GM21576 (cell line): ENCODE measurements around the gene MT1X.

Source experiments
- ATAC-seq: cut with Tn5 transposase; IDR thresholded peaks from one replicate; pipeline ENCODE4 v1.9.1; 2021; ENCODE audit warnings: mild to moderate bottlenecking, moderate library complexity; ENCODE audit not compliant: unreplicated experiment

The MT1X gene

GRCh38 chr16:56675685-56676210 lies 6.5 kb upstream of the MT1X start:
- no peak for ATAC-seq

DNA sequence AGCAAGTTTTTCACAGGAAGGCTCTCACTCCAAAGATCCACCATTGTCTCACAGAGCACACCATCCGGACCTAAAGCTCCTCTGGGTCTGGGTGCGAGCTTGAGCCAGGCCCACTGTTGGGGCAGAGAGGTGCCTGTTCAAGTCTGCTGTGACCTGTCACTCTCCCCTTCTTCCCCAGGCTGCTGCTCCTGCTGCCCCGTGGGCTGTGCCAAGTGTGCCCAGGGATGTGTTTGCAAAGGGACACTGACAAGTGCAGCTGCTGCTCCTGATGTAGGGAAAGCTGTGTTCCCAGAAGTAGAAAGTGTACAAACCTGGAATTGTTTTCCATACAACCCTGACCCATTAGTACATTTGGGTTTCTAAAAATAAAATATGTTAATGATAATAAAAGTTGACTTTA lies 4.8 kb upstream of the MT1X start:
- no peak for ATAC-seq

DNA sequence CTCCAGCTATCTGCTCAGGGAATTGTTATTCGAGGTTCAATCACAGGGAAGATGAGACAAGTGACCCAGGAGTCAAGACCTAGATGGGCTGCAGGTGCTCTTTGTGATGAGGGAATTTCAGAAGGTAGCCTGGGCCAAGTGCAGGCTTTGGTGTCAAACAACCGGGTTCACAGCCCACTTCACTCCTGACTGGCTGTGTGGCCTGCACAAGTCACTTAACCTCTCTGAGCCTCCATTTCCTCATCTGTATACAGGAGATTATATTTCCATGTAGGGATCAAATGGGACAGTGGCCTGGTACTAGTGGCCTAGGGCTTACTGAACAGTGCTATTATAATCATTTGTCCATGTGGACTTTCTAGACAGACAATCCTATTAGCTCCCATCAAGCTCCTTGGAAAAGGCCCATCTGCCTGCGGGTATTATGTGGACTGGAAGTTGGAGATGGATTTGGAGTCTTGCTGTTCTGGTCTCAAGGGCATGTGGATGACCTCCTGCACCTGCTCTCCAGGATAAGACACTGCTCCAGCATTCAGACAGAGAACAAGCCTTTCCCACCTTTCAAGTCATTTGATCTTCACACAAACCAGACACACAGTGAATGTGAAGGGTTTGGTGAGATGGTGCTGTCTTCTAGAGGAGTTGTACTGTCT lies 3.1 kb upstream of the MT1X start:
- no peak for ATAC-seq

DNA sequence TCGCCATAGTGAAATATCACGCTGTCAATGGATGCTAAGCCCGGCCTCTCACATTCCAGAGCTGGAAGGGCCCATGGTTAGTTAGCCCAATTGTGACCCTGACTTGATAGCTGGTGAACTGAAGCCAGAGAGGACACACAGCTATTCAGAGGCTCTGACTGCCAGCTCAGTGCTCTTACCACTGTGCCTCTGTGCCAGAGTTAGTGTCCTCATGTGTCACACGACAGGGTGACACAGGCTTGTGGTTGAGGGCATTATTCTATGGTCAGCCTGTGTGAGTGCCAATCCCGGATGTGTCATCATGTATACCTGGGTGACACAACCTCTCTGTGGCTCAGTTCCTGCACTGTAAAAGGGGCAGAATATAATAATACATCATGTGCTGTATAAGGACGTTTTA lies 2.5 kb upstream of the MT1X start:
- no peak for ATAC-seq

GRCh38 chr16:56682703-56683397 lies 580 bp downstream of the MT1X start:
- no peak for ATAC-seq

DNA sequence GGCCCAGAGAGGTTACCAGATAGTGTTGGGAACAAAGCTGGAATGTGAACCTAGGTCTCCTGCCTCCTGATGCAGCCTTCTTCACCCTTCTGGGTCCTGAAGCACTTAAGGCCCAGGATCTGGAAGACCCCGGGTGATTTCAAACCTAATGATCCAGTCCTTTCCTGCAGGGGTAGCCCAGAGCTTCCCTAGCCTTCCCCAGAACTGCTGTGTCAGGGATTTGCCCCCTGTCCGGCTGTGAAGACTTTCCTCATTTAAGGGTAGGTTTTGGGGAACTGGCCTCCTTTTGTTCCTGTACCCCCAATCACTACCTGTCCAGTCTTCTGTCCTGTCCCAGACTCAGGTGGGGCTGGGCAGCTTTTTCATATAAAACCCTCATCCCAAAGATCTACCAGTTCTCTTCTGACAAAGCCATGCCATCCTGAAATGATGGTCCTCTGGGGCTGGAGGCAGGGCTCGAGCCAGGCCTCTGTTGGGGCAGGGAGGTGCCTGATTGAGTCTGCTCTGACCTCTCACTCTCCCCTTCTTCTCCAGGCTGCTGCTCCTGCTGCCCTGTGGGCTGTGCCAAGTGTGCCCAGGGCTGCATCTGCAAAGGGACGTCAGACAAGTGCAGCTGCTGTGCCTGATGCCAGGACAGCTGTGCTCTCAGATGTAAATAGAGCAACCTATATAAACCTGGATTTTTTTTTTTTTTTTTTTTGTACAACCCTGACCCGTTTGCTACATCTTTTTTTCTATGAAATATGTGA lies 1.3 kb downstream of the MT1X start:
- no peak for ATAC-seq

DNA sequence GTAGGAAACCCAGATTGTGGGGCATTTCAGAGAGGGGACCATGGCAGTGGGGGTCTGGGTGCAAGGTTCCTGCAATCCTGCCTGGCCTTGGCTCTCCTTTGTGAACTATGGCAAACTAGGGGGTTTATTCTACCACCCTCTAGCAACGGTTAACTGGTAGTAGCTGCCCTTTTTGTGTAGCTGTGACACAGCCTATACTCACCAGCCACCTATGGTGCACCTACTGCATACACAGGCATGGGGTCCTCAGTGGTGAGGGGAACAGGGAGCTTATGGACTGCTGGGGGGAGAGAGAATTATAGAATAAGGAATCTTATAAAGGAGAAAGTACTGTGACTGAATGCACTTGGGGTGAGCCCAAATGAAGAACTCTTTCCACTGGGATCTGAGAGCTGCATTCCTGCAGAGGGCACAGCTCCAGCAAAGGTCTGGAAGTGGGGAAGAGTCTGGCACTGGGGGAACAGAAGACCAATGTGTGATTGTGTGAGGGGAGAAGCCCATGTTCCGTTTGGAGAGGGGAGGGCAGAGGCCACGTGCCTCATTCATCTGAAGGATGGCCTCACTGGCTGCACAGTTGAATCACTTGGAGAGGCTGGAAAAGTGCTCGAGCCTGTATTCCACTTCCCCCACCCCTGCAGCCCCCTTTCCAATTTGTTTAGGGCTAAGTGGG lies 2.1 kb downstream of the MT1X start:
- ATAC-seq, result no peak

- no peak for ATAC-seq
Measured at GRCh38 chr16:56684926-56685590, 2.8 kb downstream of the MT1X start.

DNA sequence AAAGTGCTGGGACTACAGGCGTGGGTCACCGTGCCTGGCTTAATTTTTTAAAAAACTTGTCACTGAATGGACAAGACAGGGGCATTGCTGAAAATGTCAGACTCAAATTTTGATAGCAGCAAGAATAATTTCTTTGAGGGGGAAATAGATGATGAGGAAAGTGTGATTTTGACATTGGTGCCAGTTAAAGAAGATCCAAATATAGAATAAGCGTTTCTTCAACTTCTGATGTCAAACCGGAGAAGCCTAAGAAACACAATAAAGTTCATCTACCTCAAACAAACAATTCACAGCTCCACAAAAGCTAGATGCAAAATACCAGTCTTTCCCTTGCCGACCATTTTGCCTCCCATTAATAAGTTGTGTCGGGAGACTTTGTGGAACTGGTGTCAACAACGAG lies 4.5 kb downstream of the MT1X start:
- ATAC-seq, result no peak

DNA sequence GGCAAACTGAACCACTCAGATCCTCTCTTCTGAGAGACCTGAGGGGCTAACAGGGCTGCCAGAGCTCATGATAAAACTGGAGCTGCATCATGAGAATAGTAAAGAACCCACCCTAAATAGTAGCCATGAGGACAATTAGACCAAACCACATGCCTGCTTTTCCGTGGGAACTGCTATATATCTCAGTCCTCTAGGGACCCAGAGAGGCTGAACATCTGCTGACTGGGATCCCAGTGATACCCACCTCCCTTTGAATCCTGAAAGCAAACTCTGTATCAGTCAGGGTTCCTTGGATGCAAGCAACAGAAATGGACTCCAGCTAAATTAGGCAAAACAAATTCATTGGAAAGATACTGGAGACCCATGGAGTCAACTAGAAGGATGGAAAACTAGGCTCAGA lies 6.5 kb downstream of the MT1X start:
- no peak for ATAC-seq

GRCh38 chr16:56689171-56689570 lies 6.9 kb downstream of the MT1X start:
- no peak for ATAC-seq

GRCh38 chr16:56690420-56691122 lies 8.3 kb downstream of the MT1X start:
- ATAC-seq, result no peak

DNA sequence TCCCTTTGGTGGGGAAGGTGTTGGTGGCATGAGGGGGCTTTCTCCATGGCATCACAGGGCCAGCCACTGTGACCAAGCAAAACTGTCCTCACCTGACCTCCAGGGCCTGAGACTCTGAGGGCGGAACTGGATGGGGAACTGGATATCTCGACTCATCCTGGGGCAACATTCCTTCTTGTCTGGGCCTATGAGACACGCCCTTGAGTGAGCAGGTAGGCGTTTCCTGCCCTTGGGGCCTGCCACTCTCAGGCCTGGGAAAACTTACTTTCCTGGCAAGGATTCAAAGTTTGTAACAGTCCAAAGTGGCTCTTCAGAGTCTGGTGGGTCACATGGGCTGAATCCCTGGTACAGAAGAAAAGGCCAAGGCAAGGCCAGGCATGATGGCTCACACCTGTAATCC lies 9.6 kb downstream of the MT1X start:
- no peak for ATAC-seq

DNA sequence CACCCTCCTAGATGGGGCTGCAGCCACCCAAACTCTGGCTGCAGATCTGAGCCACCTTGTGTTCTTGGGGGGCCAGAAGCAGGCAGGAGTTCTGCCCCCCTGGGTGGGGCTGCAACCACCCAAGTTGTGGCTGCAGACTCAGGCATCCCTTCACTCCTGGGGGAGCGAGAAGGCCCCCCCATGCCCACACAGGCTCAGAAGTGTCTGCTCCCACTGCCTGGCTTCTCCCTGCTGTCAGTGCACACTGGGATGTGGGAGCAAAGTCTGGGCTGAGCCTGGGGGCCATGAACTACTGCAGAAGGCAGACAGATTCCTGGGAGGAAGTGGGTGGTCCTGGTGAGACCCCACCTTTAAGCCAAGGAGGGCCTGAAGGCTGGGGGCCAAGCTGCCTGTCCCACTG lies 13.0 kb downstream of the MT1X start:
- no peak for ATAC-seq

- ATAC-seq, result no peak
Measured at GRCh38 chr16:56697456-56698155, 15.3 kb downstream of the MT1X start.

GRCh38 chr16:56700195-56700594 lies 17.9 kb downstream of the MT1X start:
- ATAC-seq, result no peak

DNA sequence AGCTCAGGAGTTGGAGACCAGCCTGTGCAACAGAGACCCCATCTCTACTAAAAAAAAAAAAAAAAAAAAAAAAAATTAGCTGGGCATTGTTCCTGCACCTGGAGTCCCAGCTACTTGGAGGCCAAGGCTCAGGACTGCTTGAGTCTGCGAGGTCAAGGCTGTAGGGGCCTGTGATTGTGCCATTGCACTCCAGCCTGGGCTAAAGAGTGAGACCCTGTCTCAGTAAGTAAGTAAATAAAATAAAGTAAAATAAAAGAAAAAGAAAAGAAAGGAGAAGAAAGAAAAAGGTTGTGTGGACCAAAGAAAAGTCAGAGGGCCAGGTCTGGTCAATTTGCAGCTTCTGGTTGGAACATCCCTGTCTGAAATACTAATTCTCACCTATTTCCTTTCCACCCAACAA lies 18.4 kb downstream of the MT1X start:
- no peak for ATAC-seq

- ATAC-seq, result no peak
Measured at GRCh38 chr16:56701534-56701933, 19.3 kb downstream of the MT1X start.

DNA sequence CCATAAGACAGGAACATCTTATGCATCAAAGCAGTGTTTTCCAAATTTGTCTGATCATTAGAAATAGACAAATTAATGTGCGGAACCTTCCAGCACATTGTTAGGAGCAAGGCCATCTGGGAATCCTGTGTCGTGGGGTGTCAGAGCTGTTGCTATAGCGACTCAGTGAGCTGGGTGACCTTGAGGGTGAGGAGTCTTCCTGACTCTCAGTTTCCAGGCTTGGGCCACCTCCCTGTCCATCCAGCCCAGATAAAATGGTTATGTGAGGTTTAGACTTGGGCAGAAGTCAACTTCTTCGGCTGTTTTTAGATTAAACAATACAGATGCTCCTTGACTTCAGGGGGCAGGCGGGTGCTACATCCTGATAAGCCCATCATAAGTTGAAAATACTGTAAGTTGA lies 20.6 kb downstream of the MT1X start:
- ATAC-seq, result no peak
